OCI-LY1 (cell line): ENCODE results near the gene XCL1.
"Not testable (repeated sequence)": the region's sequence is repeated elsewhere in the genome, so short reads cannot be mapped to it uniquely, and the experiment has no call there.

Experiments used
- CTCF ChIP-seq: fragments of 200-600 bp; sonication (generic), shearing (Covaris generic); IDR thresholded peaks from 2 replicates; pipeline ENCODE4 v1.5.1; 2017; ENCODE audit warnings: mild to moderate bottlenecking, antibody characterized with exemption, low read length, moderate library complexity, mixed read lengths
- EZH2 ChIP-seq: fragments of 200-600 bp; sonication (generic), shearing (Covaris generic); IDR thresholded peaks from 2 replicates; pipeline ENCODE4 v1.8.0; 2017; ENCODE audit warnings: borderline replicate concordance, mixed run types, mild to moderate bottlenecking, antibody characterized with exemption, low read length, moderate library complexity, mixed read lengths

- not testable (repeated sequence) for TF ChIP-seq CTCF, EZH2
These were observed 2.3 kb downstream of the XCL1 start for GRCh38 chr1:168578531-168579185.
